CD4-positive, alpha-beta T cell treated with Interleukin-1 beta for 1 hour (primary cell): Measurements from ENCODE around the gene UBTD2.
A peak's percentile ranks its signal among the peaks of the same experiment; 100 is the strongest.
"Not testable (repeated sequence)": the region's sequence is repeated elsewhere in the genome, so short reads cannot be mapped to it uniquely, and the experiment has no call there.

Source experiments
- DNase-seq, 2 donors: peaks; one replicate each; pipeline ENCODE4 v3.0.0-alpha.2; 2020 to 2022

Gene UBTD2, protein sequence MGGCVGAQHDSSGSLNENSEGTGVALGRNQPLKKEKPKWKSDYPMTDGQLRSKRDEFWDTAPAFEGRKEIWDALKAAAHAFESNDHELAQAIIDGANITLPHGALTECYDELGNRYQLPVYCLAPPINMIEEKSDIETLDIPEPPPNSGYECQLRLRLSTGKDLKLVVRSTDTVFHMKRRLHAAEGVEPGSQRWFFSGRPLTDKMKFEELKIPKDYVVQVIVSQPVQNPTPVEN

DNA sequence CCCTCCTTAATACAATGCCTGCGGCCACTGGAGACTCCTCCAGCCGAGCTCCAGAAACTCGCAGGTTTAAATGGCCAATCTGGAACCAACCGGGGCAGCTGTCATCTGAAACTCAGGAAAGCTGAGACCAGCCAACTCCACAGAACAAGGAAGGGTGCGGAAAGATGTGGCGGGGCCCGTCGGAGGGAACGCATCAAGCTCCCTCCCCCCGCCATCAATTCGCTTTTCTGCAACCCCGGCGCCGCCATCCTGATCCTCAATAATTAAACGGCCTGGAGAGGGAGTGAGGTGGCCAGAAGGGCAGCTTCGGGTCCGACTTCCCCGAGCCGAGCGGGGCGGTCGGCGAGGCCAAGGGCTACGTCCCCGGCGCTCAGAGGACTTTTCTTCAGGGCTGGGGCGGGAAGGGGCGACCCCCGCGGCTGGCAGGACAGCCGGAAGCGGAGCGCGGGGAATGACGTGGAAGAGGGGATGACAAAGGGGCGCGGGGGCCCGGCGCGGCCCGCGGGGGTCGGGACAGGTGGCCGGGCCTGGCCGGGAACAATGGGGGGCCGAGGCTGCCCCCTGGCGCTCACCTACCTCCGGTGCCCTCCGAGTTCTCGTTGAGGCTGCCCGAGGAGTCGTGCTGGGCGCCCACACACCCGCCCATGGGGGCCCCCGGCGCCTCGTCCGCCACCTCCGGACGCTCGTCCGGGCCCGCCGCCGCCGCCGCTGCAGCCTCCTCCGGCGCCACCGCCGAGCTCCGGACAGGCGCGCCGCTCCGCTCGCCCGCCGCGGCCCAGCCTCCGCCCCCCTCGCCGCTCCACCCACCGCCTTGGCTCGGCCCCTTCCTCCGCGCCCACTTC lies at the start of gene UBTD2:
Gene UBTD2 (minus strand): TSS at position 745 of the 842 bp plus-strand sequence. CDS start 99 bp downstream, at position 646.
- DNase-seq: peak; percentile 68 to 71

DNA sequence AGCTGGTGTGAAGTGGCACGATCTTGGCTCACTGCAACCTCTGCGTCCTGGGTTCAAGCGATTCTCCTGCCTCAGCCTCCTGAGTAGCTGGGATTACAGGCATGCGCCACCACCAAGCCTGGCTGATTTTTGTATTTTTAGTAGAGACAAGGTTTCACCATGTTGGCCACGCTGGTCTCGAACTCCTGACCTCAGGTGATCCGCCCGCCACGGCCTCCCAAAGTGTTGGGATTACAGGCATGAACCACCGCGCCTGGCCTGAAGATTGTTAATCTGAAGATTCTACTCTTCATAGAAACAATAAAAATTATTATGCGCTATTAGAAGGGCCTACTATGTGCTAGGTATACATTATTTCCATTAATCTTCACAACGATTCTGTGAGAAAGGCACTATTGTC lies 43.3 kb upstream of the UBTD2 start:
- not testable (repeated sequence) for DNase-seq

DNA sequence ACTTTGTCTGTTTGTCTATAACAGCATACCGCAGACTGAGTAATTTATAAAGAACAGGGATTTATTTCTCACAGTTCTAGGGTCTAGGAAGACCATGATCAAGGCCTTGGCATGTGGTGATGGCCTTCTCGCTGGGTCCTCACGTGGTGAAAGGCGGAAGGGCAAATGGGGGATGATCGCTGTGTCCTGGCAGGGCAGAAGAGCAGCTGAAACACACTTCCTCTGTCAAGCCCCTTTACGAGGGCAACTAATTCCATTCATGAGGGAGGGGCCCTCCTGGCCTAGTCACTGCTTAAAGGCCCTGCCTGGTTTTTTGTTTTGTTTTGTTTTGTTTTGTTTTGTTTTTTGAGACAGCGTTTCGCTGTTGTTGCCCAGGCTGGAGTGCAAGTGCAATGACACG lies 41.9 kb upstream of the UBTD2 start:
- no peak for DNase-seq

DNA sequence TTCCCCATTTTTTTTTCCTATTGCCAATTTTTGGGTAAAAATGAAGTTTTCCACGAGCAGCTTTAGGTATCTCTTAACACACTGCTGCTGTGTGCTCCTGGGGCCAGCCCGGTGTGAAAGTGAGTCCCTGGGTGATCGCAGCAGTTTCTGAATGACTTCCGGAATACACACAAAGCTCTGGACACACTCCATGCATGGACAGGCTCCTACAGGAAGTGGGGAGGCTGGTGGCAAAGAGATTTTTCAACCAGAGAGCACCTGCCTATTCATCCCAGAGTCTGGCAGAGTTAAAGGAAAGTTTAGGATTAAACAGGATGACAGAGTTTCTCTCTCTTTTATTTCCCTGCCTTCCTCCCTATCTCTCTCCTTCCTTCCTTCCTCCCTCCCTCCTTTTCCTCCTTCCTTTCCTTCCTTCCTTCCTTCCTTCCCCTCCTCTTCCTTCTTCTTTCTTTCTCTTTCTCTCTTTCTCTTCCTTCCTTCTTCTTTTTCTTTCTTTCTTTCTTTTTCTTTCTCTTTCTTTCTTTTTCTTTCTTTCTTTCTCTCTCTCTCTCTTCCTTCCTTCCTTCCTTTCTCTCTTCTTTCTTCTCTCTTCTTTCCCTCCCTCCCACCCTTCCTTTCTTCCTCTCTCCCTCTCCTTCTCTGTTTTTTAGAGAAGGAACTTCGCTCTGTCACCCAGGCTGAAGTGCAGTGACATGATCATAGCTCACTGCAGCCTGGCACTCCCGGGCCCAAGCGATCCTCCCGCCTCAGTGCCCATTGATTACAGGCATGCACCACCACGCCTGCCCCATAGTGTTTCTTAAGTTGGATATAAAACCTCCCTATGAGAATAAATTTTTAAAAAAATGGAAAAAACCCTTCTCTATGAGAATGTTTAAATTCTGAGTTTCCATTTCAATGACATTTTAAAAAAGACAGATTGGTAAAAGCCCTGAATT lies 38.7 kb upstream of the UBTD2 start:
- DNase-seq: no peak

DNA sequence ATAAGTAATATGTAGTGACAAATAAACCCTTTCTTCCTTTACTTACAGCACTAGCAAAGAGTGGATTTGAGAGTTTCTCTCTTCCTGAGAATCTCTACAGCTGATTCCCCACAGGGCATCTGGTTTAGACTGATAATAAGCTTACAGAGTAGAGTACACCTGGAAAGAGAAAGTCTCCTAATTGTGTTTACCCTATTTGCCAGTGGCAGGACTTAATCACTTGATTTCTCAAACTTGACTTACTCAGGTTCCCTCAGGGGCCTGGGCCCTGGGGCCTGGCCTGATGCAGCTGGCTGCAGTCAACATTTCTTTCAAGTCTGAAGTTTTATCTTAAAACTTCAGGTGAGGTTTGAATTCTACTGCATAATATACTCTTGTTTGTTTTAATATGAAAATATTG lies 38.0 kb upstream of the UBTD2 start:
- no peak for DNase-seq

DNA sequence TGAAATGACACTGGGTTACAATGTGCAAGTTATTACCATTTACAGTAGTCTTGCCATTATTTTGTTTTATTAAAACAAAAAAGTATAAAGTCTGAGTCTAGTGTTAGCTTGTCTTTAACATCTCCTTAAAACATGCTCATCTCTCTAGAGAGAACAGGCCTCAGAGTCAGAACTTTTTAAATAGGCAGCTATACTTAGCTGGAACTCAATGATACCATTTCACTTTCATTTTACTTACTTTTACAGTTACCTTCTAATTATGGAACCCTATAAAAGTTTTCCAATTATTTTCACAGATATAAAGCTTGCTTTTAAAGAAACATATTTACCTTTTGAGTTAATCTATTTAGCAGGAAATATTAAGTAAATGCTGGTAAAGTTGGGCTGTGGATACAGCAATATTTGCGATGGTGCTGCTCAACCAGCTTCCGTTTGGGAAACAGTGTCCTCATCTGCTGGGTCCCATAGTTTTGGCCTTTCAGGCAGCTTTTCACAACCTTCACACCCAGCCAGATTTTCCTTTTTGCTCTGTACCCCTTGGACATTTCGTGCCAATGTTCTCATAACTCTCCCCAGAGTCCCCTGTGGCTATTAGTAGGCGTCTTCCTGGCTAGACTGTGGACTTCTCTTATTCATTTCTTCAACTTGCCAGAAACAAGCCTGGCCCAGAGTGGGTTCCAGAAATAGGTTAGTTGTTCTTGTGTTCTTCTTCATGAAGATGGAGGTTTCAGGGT lies 36.3 kb upstream of the UBTD2 start:
- DNase-seq: no peak

DNA sequence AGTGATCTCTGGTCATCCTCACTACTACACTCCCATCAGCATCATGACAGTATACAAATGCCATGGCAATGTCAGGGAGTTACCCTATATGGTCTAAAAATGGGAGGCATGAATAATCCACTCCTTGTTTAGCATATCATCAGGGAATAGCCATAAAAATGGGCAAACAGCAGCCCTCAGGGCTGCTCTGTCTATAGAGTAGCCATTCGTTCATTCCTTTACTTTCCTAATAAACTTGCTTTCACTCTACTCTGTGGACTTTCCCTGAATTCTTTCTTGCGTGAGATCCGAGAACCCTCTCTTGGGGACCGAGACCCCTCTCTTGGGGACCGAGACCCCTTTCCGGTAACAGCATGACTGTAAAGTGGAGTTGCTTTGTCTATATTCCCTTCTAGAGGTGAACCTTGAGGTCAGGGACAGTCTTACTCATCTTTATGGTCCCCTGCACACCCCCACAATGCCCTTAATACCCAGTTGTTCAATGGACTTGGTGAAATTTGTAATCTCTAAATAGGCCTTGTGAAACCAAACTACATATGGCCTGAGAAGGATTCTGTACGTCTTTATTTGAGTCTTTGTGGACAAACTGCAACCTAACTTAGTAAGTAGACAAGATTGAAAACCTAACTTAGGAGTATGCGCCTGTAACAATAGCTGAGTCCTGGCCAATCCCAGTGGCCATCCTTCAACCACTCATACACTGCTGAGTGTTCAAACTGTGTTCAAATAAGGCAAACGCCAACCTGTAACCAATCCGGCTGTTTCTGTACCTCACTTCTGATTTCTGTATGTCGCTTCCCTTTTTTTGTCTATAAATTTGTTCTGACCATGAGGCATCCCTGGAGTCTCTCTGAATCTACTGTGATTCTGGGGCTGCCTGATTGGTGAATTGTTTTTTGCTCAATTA lies 32.3 kb upstream of the UBTD2 start:
- no peak for DNase-seq

DNA sequence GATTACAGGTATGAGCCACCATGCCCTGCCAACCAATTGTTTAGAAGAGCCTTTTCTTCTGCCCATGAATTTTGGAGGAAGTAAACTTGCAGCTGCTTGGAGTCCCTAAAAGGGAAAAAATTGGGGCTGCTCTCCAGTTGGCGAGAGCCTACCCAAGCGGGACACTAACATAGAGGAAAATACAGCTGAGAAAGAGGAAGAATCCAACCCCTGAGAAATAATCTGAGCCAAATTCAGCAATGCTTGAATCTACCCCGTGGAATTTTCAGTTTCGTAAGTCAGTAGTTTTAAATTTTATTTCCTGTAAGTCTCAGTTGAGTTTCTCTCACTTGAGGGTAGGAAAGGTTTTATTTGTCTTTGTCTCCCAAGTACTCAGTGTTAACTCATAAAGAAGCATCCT lies 30.4 kb upstream of the UBTD2 start:
- DNase-seq: no peak

DNA sequence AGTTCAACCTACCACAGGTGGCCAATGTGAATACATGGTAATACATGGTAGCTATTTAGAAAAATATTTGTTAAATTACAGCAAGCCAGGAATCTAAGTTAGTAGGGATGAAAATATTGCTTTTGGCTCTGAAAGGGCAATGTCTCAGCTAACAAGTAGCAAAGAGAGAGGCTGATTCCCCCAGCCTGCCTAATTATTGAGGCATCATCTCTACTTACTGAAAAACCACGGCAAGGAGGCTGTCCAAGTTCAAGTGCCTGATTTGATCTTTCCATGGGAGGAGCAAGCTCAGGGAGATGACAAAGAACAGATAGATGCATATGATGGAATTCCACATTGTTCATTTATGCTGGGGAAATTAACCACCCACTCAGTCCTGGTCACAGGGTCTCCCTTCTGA lies 28.7 kb upstream of the UBTD2 start:
- no peak for DNase-seq

DNA sequence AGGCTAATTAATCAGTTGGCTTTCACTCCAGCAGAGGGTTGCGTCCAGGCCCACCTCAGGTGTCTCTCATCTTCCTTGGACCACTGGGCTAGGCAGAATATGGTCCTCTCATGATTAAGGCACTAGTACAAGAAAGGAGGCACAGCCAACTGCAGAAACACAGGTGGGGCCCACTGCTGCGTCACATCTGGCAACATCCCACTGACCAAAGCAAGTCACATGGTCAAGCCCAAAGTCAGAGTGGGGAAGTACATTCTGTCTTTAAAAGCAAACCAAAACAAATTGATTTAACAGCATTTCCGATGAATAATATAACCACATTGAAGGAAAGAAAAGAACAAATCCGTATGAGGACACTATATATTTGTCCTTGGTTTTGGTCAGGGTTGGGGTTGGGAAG lies 28.0 kb upstream of the UBTD2 start:
- no peak for DNase-seq

DNA sequence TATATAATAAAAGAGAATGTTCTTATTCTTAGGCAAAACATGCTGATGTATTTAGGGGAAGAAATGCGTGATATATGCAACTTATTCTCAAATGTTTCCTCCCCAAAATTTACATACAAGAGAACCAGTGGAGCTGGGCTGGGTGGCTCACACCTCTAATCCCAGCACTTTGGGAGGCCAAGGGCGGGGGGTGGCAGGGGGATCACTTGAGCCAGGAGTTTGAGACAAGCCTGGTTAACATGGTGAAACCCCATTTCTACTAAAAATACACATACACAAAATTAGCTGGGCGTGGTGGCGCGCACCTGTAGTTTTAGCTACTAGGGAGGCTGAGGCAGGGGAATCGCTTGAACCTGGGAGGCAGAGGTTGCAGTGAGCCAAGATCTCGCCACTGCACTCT lies 27.5 kb upstream of the UBTD2 start:
- DNase-seq: no peak

DNA sequence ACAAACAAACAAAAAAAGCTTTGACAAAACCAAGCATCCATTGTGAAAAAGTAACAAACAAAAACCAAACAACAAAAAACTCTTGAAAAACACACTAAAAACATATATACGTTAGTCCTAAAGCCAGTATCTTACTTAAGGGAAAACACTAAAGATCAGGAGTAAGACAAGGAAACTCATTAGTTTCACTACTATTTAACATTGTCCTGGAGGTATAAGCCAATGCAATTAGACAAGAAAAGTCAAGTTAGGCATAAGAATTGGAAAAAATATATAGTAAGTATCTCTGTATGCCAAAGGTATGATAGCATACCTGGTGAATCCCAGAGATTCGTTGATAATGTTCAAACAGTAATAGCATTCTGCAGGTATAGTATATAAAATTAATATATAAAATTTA lies 21.8 kb upstream of the UBTD2 start:
- DNase-seq: no peak

DNA sequence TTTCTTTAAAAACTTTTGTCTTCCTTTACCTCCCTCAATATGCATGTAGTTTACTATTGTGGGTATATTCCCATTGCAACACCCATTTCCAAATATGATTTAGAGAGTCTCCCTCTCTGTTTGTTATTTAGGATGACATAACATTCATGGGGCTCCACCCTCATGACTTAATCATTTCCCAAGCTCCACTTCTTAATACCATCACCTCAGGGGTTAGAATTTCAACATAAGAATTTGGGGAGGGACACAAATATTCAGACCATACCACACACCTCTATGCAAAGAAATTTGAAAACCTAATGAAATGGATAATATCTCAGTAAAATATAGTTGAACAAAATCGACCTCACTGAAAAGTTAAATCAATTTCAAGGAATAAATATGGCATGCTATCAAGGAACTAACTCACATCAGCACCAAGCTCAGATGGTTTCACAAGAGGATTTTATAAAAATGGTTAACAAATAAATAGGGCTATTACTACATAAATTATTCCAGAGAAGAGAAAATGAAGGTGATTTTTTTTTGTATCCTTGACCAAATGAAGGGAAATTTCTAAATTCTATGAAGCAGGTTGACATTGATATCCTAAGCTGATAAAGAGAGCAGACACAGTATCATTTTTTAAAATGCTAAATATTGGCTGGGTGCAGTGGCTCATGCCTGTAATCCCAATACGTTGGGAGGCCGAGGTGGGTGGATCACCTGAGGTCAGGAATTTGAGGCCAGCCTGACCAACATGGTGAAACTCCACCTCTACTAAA lies 20.2 kb upstream of the UBTD2 start:
- DNase-seq: no peak

DNA sequence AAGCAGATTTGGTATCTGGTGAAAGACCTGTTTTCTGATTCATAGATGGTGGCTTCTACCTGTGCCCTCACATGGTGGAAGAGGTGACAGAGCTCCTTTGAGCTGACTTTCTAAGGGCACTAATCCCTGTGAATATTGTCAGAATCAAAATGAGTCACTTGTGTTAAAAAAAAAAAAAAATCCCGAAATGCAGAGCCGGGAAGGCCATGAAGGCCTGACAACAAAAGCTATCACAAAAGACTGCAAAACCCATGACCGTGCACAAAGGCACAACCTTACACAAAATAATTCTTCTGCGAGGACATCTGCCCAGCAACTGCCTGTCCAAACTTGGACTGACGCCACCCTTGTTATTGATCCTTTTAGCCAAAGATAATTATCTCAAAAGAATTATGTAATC lies 19.6 kb upstream of the UBTD2 start:
- DNase-seq: no peak

DNA sequence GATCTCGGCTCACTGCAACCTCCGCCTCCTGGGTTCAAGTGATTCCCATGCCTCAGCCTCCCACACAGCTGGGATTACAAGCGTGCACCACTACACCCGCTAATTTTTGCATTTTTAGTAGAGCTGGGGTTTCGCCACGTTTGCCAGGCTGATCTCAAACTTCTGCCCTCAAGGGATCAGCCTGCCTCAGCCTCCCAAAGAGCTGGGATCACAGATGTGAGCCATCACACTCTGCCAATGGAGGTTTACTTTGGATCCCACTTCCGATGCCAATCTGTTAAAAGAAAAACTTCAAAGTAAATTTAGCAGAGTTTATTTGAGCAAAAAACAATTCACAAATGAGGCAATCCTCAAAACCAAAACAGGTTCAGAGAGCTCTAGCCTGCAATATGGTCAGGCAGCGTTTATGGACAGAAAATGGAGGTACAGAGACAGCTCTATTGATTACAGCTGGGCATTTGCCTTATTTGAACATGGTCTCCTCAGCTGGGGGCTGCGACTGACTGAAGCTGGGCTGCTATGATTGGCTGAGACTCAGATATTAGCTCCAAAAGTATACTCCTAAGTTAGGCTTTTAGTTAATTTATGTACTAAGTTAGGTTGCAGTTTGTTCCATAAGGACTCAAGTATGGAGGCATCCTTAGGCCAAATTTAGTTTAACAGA lies 18.6 kb upstream of the UBTD2 start:
- no peak for DNase-seq

DNA sequence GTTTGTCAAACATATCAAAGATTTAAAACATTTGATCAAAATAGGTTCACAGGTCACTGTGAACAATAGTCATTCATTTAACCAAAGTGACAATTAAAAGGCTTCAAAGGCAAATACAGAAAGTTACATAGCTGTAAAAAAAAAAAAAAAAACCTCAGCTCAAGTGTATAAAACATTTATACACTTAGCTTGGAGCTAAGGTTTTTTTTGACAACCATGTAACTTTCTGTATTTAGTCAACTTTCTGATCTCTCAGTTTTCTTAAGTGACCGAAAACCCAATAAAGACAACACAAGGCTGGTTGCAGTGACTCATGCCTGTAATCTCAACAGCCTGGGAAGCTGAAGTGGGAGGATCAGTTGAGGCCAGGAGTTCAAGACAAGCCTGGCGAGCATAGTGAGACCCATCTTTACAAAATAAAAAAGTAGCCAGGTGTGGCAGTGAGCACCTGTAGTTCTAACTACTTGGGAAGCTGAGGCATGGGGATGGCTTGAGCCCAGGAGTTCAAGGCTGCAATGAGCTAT lies 16.4 kb upstream of the UBTD2 start:
- DNase-seq: no peak

DNA sequence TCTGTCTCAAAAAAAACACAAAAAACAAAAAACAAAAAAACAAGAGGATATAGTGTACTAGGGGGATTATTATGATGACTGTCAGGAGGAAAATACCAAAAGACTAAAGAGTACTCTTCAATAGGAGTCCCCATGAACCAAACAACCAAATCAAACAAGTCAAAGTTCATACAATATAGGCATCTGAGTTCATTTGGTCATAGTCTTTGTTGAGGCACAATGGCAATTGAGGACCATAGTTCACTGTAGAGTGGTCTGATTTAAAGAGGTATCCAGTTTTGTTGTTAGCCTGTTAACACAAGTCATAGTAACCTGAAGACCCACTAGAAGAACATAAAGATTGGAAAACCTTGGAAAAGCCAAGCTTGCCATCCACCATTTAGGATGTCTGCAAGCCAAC lies 11.3 kb upstream of the UBTD2 start:
- no peak for DNase-seq

DNA sequence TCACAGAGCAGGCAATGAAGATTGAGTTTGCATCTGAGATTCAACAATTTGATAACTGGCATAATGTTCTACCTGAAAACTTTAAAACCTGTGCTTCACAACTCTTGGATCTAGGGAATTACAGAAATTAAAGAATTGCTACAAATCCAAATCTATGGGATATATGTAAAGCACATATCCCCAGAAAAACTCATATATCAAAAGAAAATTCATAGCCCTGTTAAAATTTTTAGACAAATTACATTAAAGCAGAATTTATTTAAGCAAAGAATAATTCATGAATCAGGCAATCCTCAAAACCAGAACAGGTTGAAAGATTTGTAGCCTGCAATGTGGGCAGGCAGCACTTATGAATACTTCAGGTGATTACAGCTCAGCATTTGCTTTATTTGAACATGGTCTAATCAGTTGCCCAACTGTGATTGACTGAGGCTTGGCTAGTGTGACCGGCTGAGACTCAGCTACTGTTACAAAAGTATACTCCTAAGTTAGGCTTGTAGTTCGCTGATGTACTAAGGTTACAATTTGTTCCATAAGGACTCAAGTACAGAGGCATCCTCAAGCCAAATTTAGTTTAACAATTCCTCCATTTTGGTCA lies 10.3 kb upstream of the UBTD2 start:
- DNase-seq: no peak

DNA sequence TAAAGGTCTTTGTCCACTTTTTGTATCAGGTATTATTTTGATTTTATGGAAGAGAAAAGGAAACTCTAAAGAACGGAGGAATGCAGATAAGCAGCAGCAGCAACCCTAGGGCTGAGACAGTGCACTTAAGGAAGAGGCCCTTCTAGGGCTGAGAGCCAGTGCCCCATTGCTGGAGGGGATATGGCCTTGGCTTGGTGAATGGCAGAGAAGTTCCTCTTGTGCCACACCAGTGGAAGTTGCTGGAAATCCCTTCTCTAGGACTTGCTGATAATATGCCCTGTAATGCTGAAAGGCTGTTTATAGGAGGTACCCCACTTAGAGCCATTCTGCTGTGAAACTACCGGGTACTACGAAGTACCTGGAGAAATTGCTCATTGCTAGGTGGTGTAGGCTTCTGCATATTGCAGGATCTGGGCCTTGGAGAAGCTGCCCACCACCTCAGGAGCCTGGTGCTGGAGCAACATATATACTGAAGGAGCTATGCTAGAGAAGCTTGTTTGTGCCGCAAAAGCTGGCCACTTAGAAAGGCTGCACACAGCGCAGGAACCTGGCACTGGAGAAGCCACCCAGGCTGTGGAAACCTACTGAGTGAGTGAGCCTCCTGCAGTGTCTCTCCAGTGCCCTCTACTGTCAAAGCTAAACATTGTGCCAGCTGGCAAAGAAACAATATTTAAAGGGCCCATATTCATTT lies 9.6 kb upstream of the UBTD2 start:
- DNase-seq: peak; percentile 68 to 77
